ENCODE data around the gene CGRRF1. TPM values are rescaled to one million over a fixed set of nuclear protein-coding genes. Genes with fewer than 3 reads are reported as not detected.

Gene CGRRF1
- total and polyA plus RNA-seq, 10 of the 15 experiments (the other 5 are each of a cell fraction or from before 2014, with no cell fraction given), result 5.5 to 47.7 (median 13.5) TPM

DNA sequence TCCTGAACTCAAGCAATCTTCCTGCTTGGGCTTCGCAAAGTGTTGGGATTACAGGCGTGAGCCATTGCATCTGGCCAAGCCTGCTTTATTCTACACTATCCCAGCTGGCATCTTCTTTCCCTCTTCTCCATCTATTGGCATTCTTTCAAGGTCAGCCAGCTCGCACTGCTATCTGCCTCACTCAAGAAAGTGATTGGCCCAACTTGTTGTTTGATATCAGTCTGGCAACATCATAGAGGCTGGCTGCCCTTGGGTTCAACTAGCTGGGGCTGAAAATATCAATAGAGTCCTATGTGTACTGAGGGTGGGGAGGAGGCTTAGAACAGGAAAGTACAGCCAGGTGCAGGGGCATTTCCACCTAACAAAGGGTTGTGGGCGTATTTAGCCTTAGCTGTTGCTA, 38.1 kb upstream of the CGRRF1 start:
- ChIA-PET POLR2A (no interaction called here), RAD21 (ENCODE audit: unreplicated experiment) (no interaction called here), SMC1A (ENCODE audit: uncharacterized antibody, unreplicated experiment) (interaction anchor here (0.5 to 3.2 kb wide), 2 partner anchors 11 to 57 kb away, joined by 3 to 10 read pairs; no protein-coding TSS in a partner anchor), CTCF (interaction anchor here (1.3 kb wide), 1 partner anchor 30 kb away, joined by 5 read pairs; no protein-coding TSS in a partner anchor)
- intact Hi-C loops (cut with micrococcal nuclease; ENCODE audit: unreplicated experiment), result no loop called here
- H2AFZ ChIP-seq (ENCODE audit: control insufficient read depth, low read depth, low read length), result no peak overlapping the region
- no peaks in the 10 kb centered on the region for H3K79me2 ChIP-seq (ENCODE audit: control insufficient read depth, insufficient read depth, low read length)
- H3K27me3 ChIP-seq (replicated peaks in 1 of 2; ENCODE audit: control insufficient read depth in 2 of 2, insufficient read depth in 2 of 2, low read length in 1 of 2), result no peaks in the 10 kb centered on the region
- H3K27ac ChIP-seq (ENCODE audit: control insufficient read depth, insufficient read depth), result no peak overlapping the region
- H3K9me3 ChIP-seq (replicated peaks; ENCODE audit: control insufficient read depth, insufficient read depth, low read length), result peaks cover 3% of the 10 kb centered on the region; the same call in 2 of the 3 replicates
- no peak for DNase-seq (ENCODE audit: low read depth, low spot score)
- no TSS peak for BruUV-seq (replicated peaks)
- no peak overlapping the region for H3K9ac ChIP-seq (ENCODE audit: control insufficient read depth, insufficient read depth, low read length)
- H4K20me1 ChIP-seq (ENCODE audit: control insufficient read depth, insufficient read depth), result no peaks in the 10 kb centered on the region
- H3K4me2 ChIP-seq (ENCODE audit: control insufficient read depth, insufficient read depth), result no peak overlapping the region
- in situ Hi-C loops (cut with MboI), result no loop called here
- H3K4me3 ChIP-seq, result no peak overlapping the region
- ATAC-seq, result no peak
- FAIRE-seq, result no peak
- TF ChIP-seq, protein P1, sequence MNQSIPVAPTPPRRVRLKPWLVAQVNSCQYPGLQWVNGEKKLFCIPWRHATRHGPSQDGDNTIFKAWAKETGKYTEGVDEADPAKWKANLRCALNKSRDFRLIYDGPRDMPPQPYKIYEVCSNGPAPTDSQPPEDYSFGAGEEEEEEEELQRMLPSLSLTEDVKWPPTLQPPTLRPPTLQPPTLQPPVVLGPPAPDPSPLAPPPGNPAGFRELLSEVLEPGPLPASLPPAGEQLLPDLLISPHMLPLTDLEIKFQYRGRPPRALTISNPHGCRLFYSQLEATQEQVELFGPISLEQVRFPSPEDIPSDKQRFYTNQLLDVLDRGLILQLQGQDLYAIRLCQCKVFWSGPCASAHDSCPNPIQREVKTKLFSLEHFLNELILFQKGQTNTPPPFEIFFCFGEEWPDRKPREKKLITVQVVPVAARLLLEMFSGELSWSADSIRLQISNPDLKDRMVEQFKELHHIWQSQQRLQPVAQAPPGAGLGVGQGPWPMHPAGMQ (IDR thresholded peaks at IDR 0.05; ENCODE audit: borderline replicate concordance), result no peak
- TF ChIP-seq, protein P2, sequence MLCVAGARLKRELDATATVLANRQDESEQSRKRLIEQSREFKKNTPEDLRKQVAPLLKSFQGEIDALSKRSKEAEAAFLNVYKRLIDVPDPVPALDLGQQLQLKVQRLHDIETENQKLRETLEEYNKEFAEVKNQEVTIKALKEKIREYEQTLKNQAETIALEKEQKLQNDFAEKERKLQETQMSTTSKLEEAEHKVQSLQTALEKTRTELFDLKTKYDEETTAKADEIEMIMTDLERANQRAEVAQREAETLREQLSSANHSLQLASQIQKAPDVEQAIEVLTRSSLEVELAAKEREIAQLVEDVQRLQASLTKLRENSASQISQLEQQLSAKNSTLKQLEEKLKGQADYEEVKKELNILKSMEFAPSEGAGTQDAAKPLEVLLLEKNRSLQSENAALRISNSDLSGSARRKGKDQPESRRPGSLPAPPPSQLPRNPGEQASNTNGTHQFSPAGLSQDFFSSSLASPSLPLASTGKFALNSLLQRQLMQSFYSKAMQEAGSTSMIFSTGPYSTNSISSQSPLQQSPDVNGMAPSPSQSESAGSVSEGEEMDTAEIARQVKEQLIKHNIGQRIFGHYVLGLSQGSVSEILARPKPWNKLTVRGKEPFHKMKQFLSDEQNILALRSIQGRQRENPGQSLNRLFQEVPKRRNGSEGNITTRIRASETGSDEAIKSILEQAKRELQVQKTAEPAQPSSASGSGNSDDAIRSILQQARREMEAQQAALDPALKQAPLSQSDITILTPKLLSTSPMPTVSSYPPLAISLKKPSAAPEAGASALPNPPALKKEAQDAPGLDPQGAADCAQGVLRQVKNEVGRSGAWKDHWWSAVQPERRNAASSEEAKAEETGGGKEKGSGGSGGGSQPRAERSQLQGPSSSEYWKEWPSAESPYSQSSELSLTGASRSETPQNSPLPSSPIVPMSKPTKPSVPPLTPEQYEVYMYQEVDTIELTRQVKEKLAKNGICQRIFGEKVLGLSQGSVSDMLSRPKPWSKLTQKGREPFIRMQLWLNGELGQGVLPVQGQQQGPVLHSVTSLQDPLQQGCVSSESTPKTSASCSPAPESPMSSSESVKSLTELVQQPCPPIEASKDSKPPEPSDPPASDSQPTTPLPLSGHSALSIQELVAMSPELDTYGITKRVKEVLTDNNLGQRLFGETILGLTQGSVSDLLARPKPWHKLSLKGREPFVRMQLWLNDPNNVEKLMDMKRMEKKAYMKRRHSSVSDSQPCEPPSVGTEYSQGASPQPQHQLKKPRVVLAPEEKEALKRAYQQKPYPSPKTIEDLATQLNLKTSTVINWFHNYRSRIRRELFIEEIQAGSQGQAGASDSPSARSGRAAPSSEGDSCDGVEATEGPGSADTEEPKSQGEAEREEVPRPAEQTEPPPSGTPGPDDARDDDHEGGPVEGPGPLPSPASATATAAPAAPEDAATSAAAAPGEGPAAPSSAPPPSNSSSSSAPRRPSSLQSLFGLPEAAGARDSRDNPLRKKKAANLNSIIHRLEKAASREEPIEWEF (IDR thresholded peaks at IDR 0.05; ENCODE audit: insufficient replicate concordance, low read depth, low read length), result no peak
- no peak for TF ChIP-seq TBL1XR1 (IDR thresholded peaks at IDR 0.05; ENCODE audit: low read depth, low read length)
- no peak for TF ChIP-seq RAD21 (IDR thresholded peaks at IDR 0.05; ENCODE audit: insufficient read depth, low read depth, low read length)
- TF ChIP-seq NFIC (IDR thresholded peaks at IDR 0.05; ENCODE audit: low read depth, low read length), result no peak
- TF ChIP-seq, protein P3, sequence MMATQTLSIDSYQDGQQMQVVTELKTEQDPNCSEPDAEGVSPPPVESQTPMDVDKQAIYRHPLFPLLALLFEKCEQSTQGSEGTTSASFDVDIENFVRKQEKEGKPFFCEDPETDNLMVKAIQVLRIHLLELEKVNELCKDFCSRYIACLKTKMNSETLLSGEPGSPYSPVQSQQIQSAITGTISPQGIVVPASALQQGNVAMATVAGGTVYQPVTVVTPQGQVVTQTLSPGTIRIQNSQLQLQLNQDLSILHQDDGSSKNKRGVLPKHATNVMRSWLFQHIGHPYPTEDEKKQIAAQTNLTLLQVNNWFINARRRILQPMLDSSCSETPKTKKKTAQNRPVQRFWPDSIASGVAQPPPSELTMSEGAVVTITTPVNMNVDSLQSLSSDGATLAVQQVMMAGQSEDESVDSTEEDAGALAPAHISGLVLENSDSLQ (IDR thresholded peaks at IDR 0.05), result no peak
- no peak for TF ChIP-seq ESRRA (IDR thresholded peaks at IDR 0.05; ENCODE audit: low read length)
- no peaks in the 10 kb centered on the region; a peak in 2 of 4 replicates for H3K36me3 ChIP-seq (ENCODE audit: control insufficient read depth in 2 of 2, insufficient read depth in 2 of 2, low read length in 1 of 2)
- H3K4me1 ChIP-seq (ENCODE audit: control insufficient read depth, insufficient read depth, low read length), result no peaks in the 10 kb centered on the region
- WGBS (ENCODE audit: insufficient coverage, insufficient replicate concordance, low lambda C conversion rate, missing lambda C conversion rate), result 86% methylated on average over 4 of the region's 4 CpGs

All from GM12878 (cell line).